Motor neuron (in vitro differentiated cells): ENCODE measurements around the gene SCEL. TPM values are rescaled to one million over a fixed set of nuclear protein-coding genes. Genes with fewer than 3 reads are reported as not detected.

Source experiments
- ATAC-seq, 8 experiments: fragments of 200-7000 bp; cut with Tn5 transposase; replicated peaks in 6 of 8; 2 replicates each; pipeline ENCODE4 v1.8.0; 2021; ENCODE audit warnings: mild to moderate bottlenecking in 8 of 8, moderate library complexity in 8 of 8
- H3K27ac ChIP-seq, 2 donors: fragments of 250-450 bp; sonication (Bioruptor Pico); 2 replicates each; pipeline ENCODE4 v1.9.0; 2021; ENCODE audit warnings: antibody characterized with exemption in 2 of 2, mild to moderate bottlenecking in 2 of 2, moderate library complexity in 1 of 2
- H3K4me1 ChIP-seq, 2 donors: fragments of 250-450 bp; sonication (Bioruptor Pico); replicated peaks in 1 of 2; 2 replicates each; pipeline ENCODE4 v1.6.1; 2021; ENCODE audit warnings: antibody characterized with exemption in 2 of 2, mild to moderate bottlenecking in 2 of 2, moderate library complexity in 1 of 2
- H3K4me3 ChIP-seq, 5 donors: fragments of 250-450 bp; sonication (Bioruptor Pico); 2 replicates each; pipeline ENCODE4 v1.9.0; 2021; ENCODE audit warnings: antibody characterized with exemption in 5 of 5, mild to moderate bottlenecking in 5 of 5, moderate library complexity in 4 of 5
- WGBS, 10 experiments: fragments of 450-650 bp; shearing (Covaris generic); methylation state at CpG; one replicate each; pipeline ENCODE4 v1.0.0; 2022; 5-methylcytosine and 5-hydroxymethylcytosine counted together
- in situ Hi-C, 9 experiments: fragments of 400-800 bp; cut with MboI; loops; one replicate each; pipeline ENCODE4 v1.15.0; 2021; ENCODE audit warnings: low sequenced_read_pairs in 9 of 9, low pct_unique_long_range_greater_than_20kb in 2 of 9; ENCODE audit not compliant: unreplicated experiment in 9 of 9
- total RNA-seq, 8 experiments: library from RNA; unstranded; fragments of 300-600 nt; gene quantifications; 2 replicates each; pipeline versions ENCODE4 v1.2.3 to v1.2.4, GENCODE V29; 2022

Gene SCEL
- total RNA-seq: under 1 TPM in 6 of 8 experiments, not detected in 2; 0.14 to 0.43 (median 0.21) TPM

DNA sequence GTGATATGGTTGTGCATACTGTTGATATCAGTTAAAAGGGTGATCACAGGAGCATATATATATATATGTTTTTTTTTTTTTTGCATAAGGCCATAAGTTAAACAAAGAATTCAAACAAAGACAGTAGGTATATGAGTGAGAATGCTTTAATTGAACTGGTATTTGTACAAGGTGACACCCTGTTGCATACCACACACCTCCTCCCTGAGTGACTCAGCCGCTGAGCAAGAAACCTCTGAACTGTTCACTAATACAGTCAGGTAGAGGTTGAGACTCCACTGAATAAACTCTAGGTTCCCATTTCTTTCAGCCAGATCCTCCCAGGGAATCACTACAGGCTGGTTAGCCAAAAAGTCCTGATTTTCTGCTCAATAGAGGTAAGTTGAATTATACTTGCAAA, at the start of gene SCEL:
SCEL (plus strand) TSS at position 259 of the 400 bp plus-strand sequence. CDS start 20,170 bp downstream, outside the sequence.
- H3K4me3 ChIP-seq: no peak within 1 kb of the TSS
- WGBS, 10 experiments: 43 to 100% (median 70%) methylated on average over 1 of the region's 1 CpG; no CpG with 5 or more reads in 6 of the 10 experiments
- no peak for ATAC-seq
- H3K4me1 ChIP-seq: no peaks in the 10 kb centered on the region
- H3K27ac ChIP-seq: no peak within 1 kb of the TSS
- in situ Hi-C loops: no loop called here

GRCh38 chr13:77489566-77490337, 45.8 kb upstream of the SCEL start:
- H3K27ac ChIP-seq: no peak overlapping the region
- in situ Hi-C loops: loop anchor here in 1 of 9 experiments (25.0 kb wide), 1 partner anchor 177 kb away; no protein-coding TSS in a partner anchor
- H3K4me1 ChIP-seq: peaks cover 3 to 6% of the 10 kb centered on the region in 2 donors
- 73 to 100% (median 90%) methylated on average over 2 to 4 of the region's 4 CpGs; no CpG with 5 or more reads in 2 of the 10 experiments for WGBS, 10 experiments
- H3K4me3 ChIP-seq: no peak overlapping the region
- ATAC-seq: no peak

GRCh38 chr13:77492982-77493381, 42.5 kb upstream of the SCEL start:
- ATAC-seq: peak; percentile 42 to 78 (median 61)
- Histone ChIP-seq H3K27ac (no peak overlapping the region), H3K4me1 (peaks cover 3 to 6% of the 10 kb centered on the region in 2 donors), H3K4me3 (no peak overlapping the region)
- 0 to 100% (median 69%) methylated on average over 1 of the region's 1 CpG; no CpG with 5 or more reads in 4 of the 10 experiments for WGBS, 10 experiments
- in situ Hi-C loops: loop anchor here in 1 of 9 experiments (25.0 kb wide), 1 partner anchor 181 kb away; no protein-coding TSS in a partner anchor

DNA sequence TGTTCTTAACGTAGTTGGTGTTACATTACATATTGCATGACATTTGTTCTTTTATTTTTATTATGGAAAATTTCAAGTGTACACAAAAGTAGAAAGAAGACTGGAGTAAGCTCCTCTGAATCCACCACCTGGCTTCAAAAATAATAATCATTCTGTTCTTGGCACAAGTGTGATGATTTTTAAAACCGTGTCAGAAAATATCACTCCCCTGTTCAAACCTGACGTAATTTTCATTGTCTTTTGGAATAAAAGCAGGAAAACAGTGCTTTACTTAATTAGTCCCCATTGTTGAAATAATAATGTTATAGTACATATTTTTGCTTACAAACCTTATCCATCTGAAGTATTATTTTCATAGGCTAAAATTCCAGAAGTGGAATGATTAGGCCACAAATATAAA, 41.3 kb upstream of the SCEL start:
- in situ Hi-C loops: loop anchor here in 1 of 9 experiments (25.0 kb wide), 1 partner anchor 182 kb away; no protein-coding TSS in a partner anchor
- WGBS, 10 experiments: 16 to 93% (median 83%) methylated on average over 3 of the region's 3 CpGs
- H3K4me3 ChIP-seq: no peak overlapping the region
- ATAC-seq: no peak
- H3K4me1 ChIP-seq: peaks cover 3 to 10% of the 10 kb centered on the region in 2 donors
- H3K27ac ChIP-seq: no peak overlapping the region

DNA sequence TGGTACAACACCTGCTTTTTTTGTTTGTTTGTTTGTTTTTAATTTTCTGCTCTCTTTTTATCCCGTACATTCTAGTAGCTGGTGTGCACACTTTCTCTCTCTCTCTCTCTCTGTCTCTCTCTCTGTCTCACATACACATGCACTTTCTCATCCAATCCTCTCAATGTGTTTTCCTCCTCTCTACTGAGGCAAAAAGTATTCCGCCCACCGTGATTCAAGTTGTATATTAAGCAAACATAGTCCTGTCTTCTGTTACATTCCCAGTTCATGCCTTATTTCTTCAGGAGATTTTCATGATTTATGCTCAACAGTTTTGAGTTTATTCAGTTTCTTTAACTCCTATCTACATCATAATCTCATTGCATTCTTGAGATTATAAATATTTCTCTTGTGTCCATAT, 38.2 kb upstream of the SCEL start:
- Histone ChIP-seq H3K4me1 (peaks cover 6 to 27% of the 10 kb centered on the region in 2 donors), H3K27ac (no peak overlapping the region), H3K4me3 (no peak overlapping the region)
- WGBS, 10 experiments: 46 to 100% (median 83%) methylated on average over 1 to 3 of the region's 3 CpGs; no CpG with 5 or more reads in 1 of the 10 experiments
- ATAC-seq: no peak
- in situ Hi-C loops: loop anchor here in 1 of 9 experiments (25.0 kb wide), 1 partner anchor 185 kb away; no protein-coding TSS in a partner anchor

DNA sequence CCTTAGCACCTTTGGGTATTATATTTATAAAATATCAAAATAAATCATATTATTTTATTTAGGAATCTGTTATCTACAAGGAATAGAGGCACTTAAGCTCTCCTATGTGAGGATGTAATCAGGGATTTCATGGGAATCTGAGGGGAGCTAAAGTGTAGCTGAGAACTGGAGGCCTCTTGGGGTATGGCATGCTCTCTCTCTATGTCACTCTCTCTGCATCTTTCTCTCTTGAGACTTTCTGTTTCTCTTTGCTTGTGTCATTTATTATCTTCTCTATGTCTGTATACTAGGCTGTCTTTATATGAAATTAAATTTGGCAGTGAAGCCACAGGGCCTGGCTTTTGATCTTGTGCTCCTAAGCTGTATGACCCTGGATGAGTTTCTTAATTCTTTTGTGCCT, 37.7 kb upstream of the SCEL start:
- H3K27ac ChIP-seq: no peak overlapping the region
- in situ Hi-C loops: loop anchor here in 1 of 9 experiments (25.0 kb wide), 1 partner anchor 186 kb away; no protein-coding TSS in a partner anchor
- ATAC-seq: no peak
- no peak overlapping the region for H3K4me3 ChIP-seq
- H3K4me1 ChIP-seq: peaks cover 6 to 25% of the 10 kb centered on the region in 2 donors

DNA sequence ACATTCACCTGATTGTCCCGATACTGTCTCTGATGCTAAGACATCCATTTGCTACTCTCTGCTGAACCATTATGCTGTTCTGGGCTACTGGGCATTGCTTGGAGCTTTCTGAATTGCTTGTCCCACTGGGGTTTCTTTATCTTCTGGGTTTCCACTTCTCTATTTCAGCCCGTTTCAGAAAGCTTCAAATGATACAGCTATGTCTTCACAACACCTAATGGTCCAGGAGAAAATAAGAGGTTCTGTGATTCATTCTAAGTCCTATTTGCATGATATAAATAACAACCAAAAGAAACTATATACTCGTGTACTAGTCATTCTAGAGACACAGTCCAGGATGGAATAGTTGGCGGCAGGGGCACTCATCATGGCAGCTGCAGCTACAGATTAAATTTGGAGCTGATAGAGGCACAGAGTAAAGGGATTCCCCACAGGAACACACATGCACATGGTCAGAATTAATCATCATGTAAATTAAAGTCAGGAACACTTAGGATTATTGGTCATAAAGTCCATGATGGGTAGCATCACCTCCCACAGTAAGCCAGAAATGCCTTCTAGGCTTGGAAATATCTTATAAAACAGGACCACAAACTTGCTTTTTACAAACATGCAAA, 33.3 kb upstream of the SCEL start:
- Histone ChIP-seq H3K27ac (no peak overlapping the region), H3K4me3 (no peak overlapping the region), H3K4me1 (peaks cover 3 to 21% of the 10 kb centered on the region in 2 donors)
- in situ Hi-C loops: no loop called here
- 41 to 100% (median 80%) methylated on average over 1 to 4 of the region's 4 CpGs; no CpG with 5 or more reads in 1 of the 10 experiments for WGBS, 10 experiments
- no peak for ATAC-seq

DNA sequence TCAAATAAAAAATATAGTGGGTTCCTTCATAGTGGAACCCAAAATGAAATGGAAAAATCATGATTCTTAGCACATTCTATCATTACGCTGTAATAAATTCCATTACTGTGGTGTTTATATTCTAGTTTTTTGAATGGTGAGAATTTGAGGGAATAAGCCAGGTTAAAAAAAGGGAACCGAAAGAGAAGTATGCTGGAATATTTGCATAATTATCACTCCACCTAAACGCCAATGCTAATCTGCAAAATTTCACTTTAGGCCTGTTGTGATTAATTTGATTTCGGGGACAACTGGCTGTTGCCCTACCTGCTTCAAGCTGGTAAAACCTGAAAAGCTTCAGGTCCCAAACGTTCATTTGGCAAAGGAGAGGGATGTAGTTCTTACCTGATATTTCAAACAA, 32.1 kb upstream of the SCEL start:
- no peak for ATAC-seq
- no peak overlapping the region for H3K27ac ChIP-seq
- in situ Hi-C loops: no loop called here
- peaks cover 3 to 21% of the 10 kb centered on the region in 2 donors for H3K4me1 ChIP-seq
- no peak overlapping the region for H3K4me3 ChIP-seq
- 33 to 95% (median 78%) methylated on average over 2 to 5 of the region's 5 CpGs; no CpG with 5 or more reads in 1 of the 10 experiments for WGBS, 10 experiments

- H3K4me1 ChIP-seq: no peaks in the 10 kb centered on the region
- no peak for ATAC-seq
- in situ Hi-C loops: no loop called here
- H3K27ac ChIP-seq: no peak overlapping the region
- 83 to 100% (median 92%) methylated on average over 1 to 3 of the region's 3 CpGs; no CpG with 5 or more reads in 3 of the 10 experiments for WGBS, 10 experiments
- no peak overlapping the region for H3K4me3 ChIP-seq
Measured at GRCh38 chr13:77506874-77507273, 28.6 kb upstream of the SCEL start.

- in situ Hi-C loops: no loop called here
- Histone ChIP-seq H3K27ac (no peak overlapping the region), H3K4me3 (no peak overlapping the region), H3K4me1 (no peaks in the 10 kb centered on the region)
- peak in 6 of 8 experiments; percentile 76 to 97 (median 91) for ATAC-seq
- WGBS, 10 experiments: 0 to 94% (median 65%) methylated on average over 2 to 5 of the region's 5 CpGs
Measured at GRCh38 chr13:77507931-77508776, 27.4 kb upstream of the SCEL start.

- no peak for ATAC-seq
- H3K4me1 ChIP-seq: no peaks in the 10 kb centered on the region
- in situ Hi-C loops: no loop called here
- 27 to 100% (median 78%) methylated on average over 1 to 4 of the region's 4 CpGs for WGBS, 10 experiments
- H3K4me3 ChIP-seq: no peak overlapping the region
- H3K27ac ChIP-seq: no peak overlapping the region
Measured at GRCh38 chr13:77508959-77509620, 26.4 kb upstream of the SCEL start.

GRCh38 chr13:77510156-77510555, 25.4 kb upstream of the SCEL start:
- 50 to 100% (median 92%) methylated on average over 1 to 3 of the region's 3 CpGs; no CpG with 5 or more reads in 3 of the 10 experiments for WGBS, 10 experiments
- Histone ChIP-seq H3K27ac (no peak overlapping the region), H3K4me3 (no peak overlapping the region), H3K4me1 (no peaks in the 10 kb centered on the region)
- in situ Hi-C loops: no loop called here
- ATAC-seq: no peak
